Trophoblast cell (in vitro differentiated cells and primary cell): ENCODE results near the gene MED12L.

ENCODE experiments used
- DNase-seq, 2 donors: peaks; one replicate each; pipeline ENCODE4 v3.0.0-alpha.2; 2016
- H2AFZ ChIP-seq: 2 replicates; pipeline ENCODE4 v1.6.1; 2013; ENCODE audit warnings: low read length, moderate library complexity, mild to moderate bottlenecking; ENCODE audit not compliant: insufficient read depth, poor library complexity
- H2AK5ac ChIP-seq: 2 replicates; pipeline ENCODE4 v1.6.1; 2013; ENCODE audit warnings: mild to moderate bottlenecking, low read length
- H2BK120ac ChIP-seq: 2 replicates; pipeline ENCODE4 v1.6.1; 2013; ENCODE audit warnings: low read length, mild to moderate bottlenecking, moderate library complexity; ENCODE audit not compliant: insufficient read depth, poor library complexity
- H2BK12ac ChIP-seq: 2 replicates; pipeline ENCODE4 v1.6.1; 2013; ENCODE audit warnings: mild to moderate bottlenecking, low read length, moderate library complexity
- H2BK5ac ChIP-seq: 2 replicates; pipeline ENCODE4 v1.6.1; 2013; ENCODE audit warnings: low read length, low read depth, moderate library complexity, mild to moderate bottlenecking; ENCODE audit not compliant: poor library complexity
- H3K14ac ChIP-seq: 2 replicates; pipeline ENCODE4 v1.6.1; 2013; ENCODE audit warnings: mild to moderate bottlenecking, low read length
- H3K18ac ChIP-seq: 2 replicates; pipeline ENCODE4 v1.6.1; 2013; ENCODE audit warnings: mild to moderate bottlenecking, low read length
- H3K23ac ChIP-seq: 2 replicates; pipeline ENCODE4 v1.6.1; 2013; ENCODE audit warnings: low read length
- H3K27ac ChIP-seq: 2 replicates; pipeline ENCODE4 v1.5.1; 2013; ENCODE audit warnings: low read depth, mild to moderate bottlenecking, inconsistent platforms, low read length, moderate library complexity
- H3K27me3 ChIP-seq: 2 replicates; pipeline ENCODE4 v1.6.1; 2013; ENCODE audit warnings: inconsistent platforms, mild to moderate bottlenecking, low read length, moderate library complexity; ENCODE audit not compliant: insufficient read depth
- H3K36me3 ChIP-seq, 2 experiments: 1 replicate in 1 of 2; 2 replicates in 1 of 2; pipeline ENCODE4 v1.6.1; 2013; ENCODE audit warnings: low read length in 2 of 2, mild to moderate bottlenecking in 2 of 2, moderate library complexity in 1 of 2; ENCODE audit not compliant: insufficient read depth in 2 of 2, control insufficient read depth in 1 of 2
- H3K4ac ChIP-seq: 2 replicates; pipeline ENCODE4 v1.6.1; 2013; ENCODE audit warnings: low read depth, mild to moderate bottlenecking, low read length, moderate library complexity
- H3K4me1 ChIP-seq, 2 experiments: 1 replicate in 1 of 2; 2 replicates in 1 of 2; pipeline ENCODE4 v1.6.1; 2013; ENCODE audit warnings: low read length in 2 of 2, mild to moderate bottlenecking in 2 of 2, moderate library complexity in 1 of 2; ENCODE audit not compliant: insufficient read depth in 2 of 2, control insufficient read depth in 1 of 2
- H3K4me2 ChIP-seq: 2 replicates; pipeline ENCODE4 v1.6.1; 2013; ENCODE audit warnings: inconsistent platforms, mild to moderate bottlenecking, low read length, moderate library complexity
- H3K4me3 ChIP-seq: 2 replicates; pipeline ENCODE4 v1.5.1; 2013; ENCODE audit warnings: mild to moderate bottlenecking, low read depth, low read length, inconsistent platforms
- H3K79me1 ChIP-seq: one replicate; pipeline ENCODE4 v1.6.1; 2013; ENCODE audit warnings: low read length
- H3K79me2 ChIP-seq: 2 replicates; pipeline ENCODE4 v1.6.1; 2013; ENCODE audit warnings: low read length, mild to moderate bottlenecking; ENCODE audit not compliant: control insufficient read depth, insufficient read depth, poor library complexity
- H3K9ac ChIP-seq: 2 replicates; pipeline ENCODE4 v1.6.1; 2013; ENCODE audit warnings: mild to moderate bottlenecking, low read length
- H3K9me3 ChIP-seq: 2 replicates; pipeline ENCODE4 v1.6.1; 2013; ENCODE audit warnings: low read depth, mild to moderate bottlenecking, control low read depth, inconsistent platforms, low read length; ENCODE audit not compliant: insufficient read depth
- H4K12ac ChIP-seq: 2 replicates; pipeline ENCODE4 v1.6.1; 2013; ENCODE audit warnings: low read depth, mild to moderate bottlenecking, low read length, moderate library complexity
- H4K8ac ChIP-seq: 2 replicates; pipeline ENCODE4 v1.6.1; 2013; ENCODE audit warnings: low read depth, mild to moderate bottlenecking, low read length, moderate library complexity
- H4K91ac ChIP-seq: one replicate; pipeline ENCODE4 v1.6.1; 2013; ENCODE audit warnings: low read depth, mild to moderate bottlenecking, low read length, moderate library complexity
- WGBS: extraction: QIAGEN DNeasy Blood & Tissue Kit; methylation state at CpG from one replicate; pipeline ENCODE4 v1.1.7; 2013; ENCODE audit warnings: missing lambda C conversion rate; ENCODE audit not compliant: insufficient read length, insufficient coverage; ENCODE audit errors: extremely low coverage; 5-methylcytosine and 5-hydroxymethylcytosine counted together

Gene MED12L

GRCh38 chr3:151232991-151233390 lies 147.5 kb downstream of the MED12L start:
- no peak overlapping the region for H2BK5ac ChIP-seq
- H3K36me3 ChIP-seq, result peaks cover 3 to 6% of the 10 kb centered on the region in 2 experiments
- no peak overlapping the region for H3K9ac ChIP-seq
- no peaks in the 10 kb centered on the region for H3K79me1 ChIP-seq
- no peak for DNase-seq
- no peak overlapping the region for H2AFZ ChIP-seq
- H3K27me3 ChIP-seq, result no peaks in the 10 kb centered on the region
- no CpG with 5 or more reads among the region's 4 CpGs for WGBS
- no peak overlapping the region for H3K4me3 ChIP-seq
- peaks cover 3 to 7% of the 10 kb centered on the region in 2 experiments for H3K4me1 ChIP-seq
- no peak overlapping the region for H4K91ac ChIP-seq
- no peaks in the 10 kb centered on the region for H3K79me2 ChIP-seq
- no peak overlapping the region for H3K4me2 ChIP-seq
- H3K4ac ChIP-seq, result peak overlapping the region; percentile 62
- H3K14ac ChIP-seq, result no peak overlapping the region
- no peak overlapping the region for H4K8ac ChIP-seq
- no peaks in the 10 kb centered on the region for H3K9me3 ChIP-seq
- no peak overlapping the region for H2AK5ac ChIP-seq
- H4K12ac ChIP-seq, result no peak overlapping the region
- peak overlapping the region; percentile 33 for H2BK120ac ChIP-seq
- peak overlapping the region; percentile 71 for H3K18ac ChIP-seq
- H2BK12ac ChIP-seq, result no peak overlapping the region
- no peak overlapping the region for H3K23ac ChIP-seq
- no peak overlapping the region for H3K27ac ChIP-seq

- Histone ChIP-seq H3K9me3 (no peaks in the 10 kb centered on the region), H3K4me3 (no peak overlapping the region), H4K8ac (no peak overlapping the region), H3K18ac (no peak overlapping the region), H4K12ac (no peak overlapping the region), H3K79me2 (no peaks in the 10 kb centered on the region), H3K4ac (no peak overlapping the region), H3K9ac (no peak overlapping the region), H3K23ac (no peak overlapping the region), H2BK12ac (no peak overlapping the region), H3K36me3 (peaks cover 3 to 8% of the 10 kb centered on the region in 2 experiments), H3K14ac (no peak overlapping the region), H3K4me2 (no peak overlapping the region), H2BK120ac (no peak overlapping the region), H2AK5ac (no peak overlapping the region), H3K27me3 (no peaks in the 10 kb centered on the region), H2BK5ac (no peak overlapping the region), H3K27ac (no peak overlapping the region), H4K91ac (no peak overlapping the region), H2AFZ (no peak overlapping the region), H3K79me1 (no peaks in the 10 kb centered on the region), H3K4me1 (no peaks in the 10 kb centered on the region)
- DNase-seq, result no peak
- WGBS, result no CpG with 5 or more reads among the region's 6 CpGs
These were observed 149.4 kb downstream of the MED12L start for GRCh38 chr3:151234825-151235224.

DNA sequence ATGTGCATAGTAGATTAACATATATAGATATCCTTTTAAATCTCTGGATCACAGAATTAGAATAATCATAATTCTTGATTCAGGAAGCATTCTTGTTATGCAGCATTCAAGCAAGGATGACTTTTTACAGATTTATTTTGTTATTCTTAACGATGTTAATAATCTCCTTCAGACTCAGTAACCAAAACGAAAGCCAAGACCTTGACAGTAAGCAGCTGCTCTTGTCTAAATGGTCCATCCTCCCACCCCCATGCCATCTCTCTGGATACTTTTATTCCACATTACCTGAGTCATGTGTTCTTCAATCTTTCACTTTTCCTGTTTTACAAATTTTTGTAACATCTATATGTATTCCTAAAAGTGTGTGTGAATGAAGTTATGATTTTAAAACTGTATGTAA lies 150.9 kb downstream of the MED12L start:
- Histone ChIP-seq H3K4me2 (no peak overlapping the region), H2BK12ac (no peak overlapping the region), H3K4me3 (no peak overlapping the region), H3K18ac (no peak overlapping the region), H3K4ac (no peak overlapping the region), H4K12ac (no peak overlapping the region), H2BK5ac (no peak overlapping the region), H4K91ac (no peak overlapping the region), H3K4me1 (no peaks in the 10 kb centered on the region), H2BK120ac (no peak overlapping the region), H2AFZ (no peak overlapping the region), H4K8ac (no peak overlapping the region), H3K27ac (no peak overlapping the region), H3K9ac (no peak overlapping the region), H3K27me3 (no peaks in the 10 kb centered on the region), H2AK5ac (no peak overlapping the region), H3K36me3 (peaks cover 3 to 5% of the 10 kb centered on the region in 2 experiments), H3K79me1 (no peaks in the 10 kb centered on the region), H3K14ac (no peak overlapping the region), H3K9me3 (no peaks in the 10 kb centered on the region), H3K23ac (no peak overlapping the region), H3K79me2 (no peaks in the 10 kb centered on the region)
- WGBS, result no CpG with 5 or more reads among the region's 2 CpGs
- DNase-seq, result no peak

DNA sequence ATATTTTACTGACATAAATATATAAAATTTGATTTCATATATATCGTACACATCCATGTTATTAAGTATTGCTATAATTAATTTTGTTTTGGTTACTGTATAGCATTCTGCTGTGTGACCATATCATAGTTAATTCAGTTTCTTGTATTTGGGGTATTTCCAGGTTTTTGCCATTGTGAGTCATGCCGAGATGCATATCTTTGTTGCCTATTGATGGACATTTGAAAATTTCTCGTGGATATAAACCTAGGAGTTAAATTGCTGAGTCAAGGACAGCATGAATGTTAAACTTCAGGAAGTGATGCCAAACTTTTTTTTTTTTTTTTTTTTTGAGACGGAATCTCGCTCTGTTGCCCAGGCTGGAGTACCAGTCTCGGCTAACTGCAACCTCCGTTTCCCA lies 151.3 kb downstream of the MED12L start:
- H4K12ac ChIP-seq, result no peak overlapping the region
- H4K91ac ChIP-seq, result no peak overlapping the region
- H4K8ac ChIP-seq, result no peak overlapping the region
- no peaks in the 10 kb centered on the region for H3K9me3 ChIP-seq
- no peak overlapping the region for H3K14ac ChIP-seq
- H2BK12ac ChIP-seq, result no peak overlapping the region
- H2AK5ac ChIP-seq, result no peak overlapping the region
- no peaks in the 10 kb centered on the region for H3K79me1 ChIP-seq
- H2BK5ac ChIP-seq, result no peak overlapping the region
- WGBS, result no CpG with 5 or more reads among the region's 7 CpGs
- no peak overlapping the region for H3K9ac ChIP-seq
- no peaks in the 10 kb centered on the region for H3K27me3 ChIP-seq
- H3K4me3 ChIP-seq, result no peak overlapping the region
- no peak overlapping the region for H3K4ac ChIP-seq
- H3K4me2 ChIP-seq, result no peak overlapping the region
- H3K36me3 ChIP-seq, result peaks cover 3 to 5% of the 10 kb centered on the region in 2 experiments
- DNase-seq, result peak in 1 of 2 donors; percentile 28
- H3K4me1 ChIP-seq, result no peaks in the 10 kb centered on the region
- H3K23ac ChIP-seq, result no peak overlapping the region
- H2BK120ac ChIP-seq, result no peak overlapping the region
- H3K79me2 ChIP-seq, result no peaks in the 10 kb centered on the region
- no peak overlapping the region for H3K18ac ChIP-seq
- H3K27ac ChIP-seq, result no peak overlapping the region
- H2AFZ ChIP-seq, result no peak overlapping the region
